Vagina (tissue), 2 donors: Measurements from ENCODE around the gene FHIP2A.

Experiments
- CTCF ChIP-seq, 3 experiments: fragments of 450-650 bp in 2 of 3; fragments of 200-600 bp in 1 of 3; sonication (generic) in 1 of 3; IDR thresholded peaks; one replicate each; pipeline ENCODE4 v1.5.1; 2017 to 2019; ENCODE audit warnings: antibody characterized with exemption in 3 of 3, mild to moderate bottlenecking in 2 of 3, moderate library complexity in 2 of 3
- POLR2A ChIP-seq, 2 donors: fragments of 450-650 bp; IDR thresholded peaks; one replicate each; pipeline ENCODE4 v1.6.1; 2017; ENCODE audit warnings: antibody characterized with exemption in 2 of 2, mild to moderate bottlenecking in 2 of 2, moderate library complexity in 2 of 2
- POLR2AphosphoS5 ChIP-seq, 2 donors: sonication (generic); formaldehyde crosslinking; IDR thresholded peaks; one replicate each; pipeline ENCODE4 v1.9.0; 2017; ENCODE audit warnings: antibody characterized with exemption in 2 of 2, mild to moderate bottlenecking in 2 of 2, low read depth in 1 of 2; ENCODE audit not compliant: insufficient read depth in 1 of 2

DNA sequence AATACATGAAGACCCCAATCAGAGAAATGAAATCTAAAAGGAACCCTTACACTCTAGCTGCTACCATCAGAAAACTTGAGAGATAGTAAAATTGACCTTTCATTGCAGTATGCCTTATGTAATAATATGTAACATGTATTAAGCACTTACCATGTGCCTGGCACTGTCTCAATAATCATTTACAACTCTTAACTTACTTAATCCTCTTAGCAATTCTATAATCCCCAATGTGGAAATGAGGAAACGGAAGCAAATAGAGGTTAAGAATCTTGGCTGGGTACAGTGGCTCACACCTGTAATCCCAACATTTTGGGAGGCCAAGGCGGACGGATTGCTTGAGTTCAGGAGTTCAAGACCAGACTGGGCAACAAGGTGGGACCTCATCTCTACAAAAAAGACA lies 29.8 kb upstream of the FHIP2A start:
- TF ChIP-seq CTCF (IDR thresholded peaks at IDR 0.05) (no peak), POLR2AphosphoS5 (IDR thresholded peaks at IDR 0.05; ENCODE audit: insufficient read depth in 1 of 2, low read depth in 1 of 2) (no peak), POLR2A (IDR thresholded peaks at IDR 0.05) (no peak)
